Activated naive CD8-positive, alpha-beta T cell treated with anti-CD3 and anti-CD28 coated beads for 36 hours (primary cell): ENCODE measurements around the gene S100A11. TPM values are rescaled to one million over a fixed set of nuclear protein-coding genes. Genes with fewer than 3 reads are reported as not detected.

Source experiments
- DNase-seq: peaks from one replicate; pipeline ENCODE4 v3.0.0; 2021
- H3K27ac Mint-ChIP-seq: one replicate; pipeline ENCODE4 v1.8.0; 2022; ENCODE audit warnings: mild to moderate bottlenecking, moderate library complexity, mixed read lengths
- H3K27me3 Mint-ChIP-seq: one replicate; pipeline ENCODE4 v1.8.0; 2022; ENCODE audit warnings: mild to moderate bottlenecking, mixed read lengths
- H3K36me3 Mint-ChIP-seq: one replicate; pipeline ENCODE4 v1.8.0; 2021; ENCODE audit warnings: mild to moderate bottlenecking, mixed read lengths
- H3K4me1 Mint-ChIP-seq: one replicate; pipeline ENCODE4 v1.8.0; 2021; ENCODE audit warnings: mixed read lengths
- H3K4me3 Mint-ChIP-seq: one replicate; pipeline ENCODE4 v1.8.0; 2022; ENCODE audit warnings: mild to moderate bottlenecking, moderate library complexity, mixed read lengths
- H3K9me3 Mint-ChIP-seq: one replicate; pipeline ENCODE4 v1.8.0; 2022; ENCODE audit warnings: mixed read lengths
- total RNA-seq, 2 experiments: library from RNA; stranded (reverse); gene quantifications; one replicate each; pipeline ENCODE4 v1.2.3, GENCODE V29; 2021

S100A11 gene
- total RNA-seq, 2 experiments from 2014 or later: 162 to 165 TPM

- H3K4me3 Mint-ChIP-seq: no peak overlapping the region
- H3K36me3 Mint-ChIP-seq: peaks cover 53% of the 10 kb centered on the region
- peaks cover 73% of the 10 kb centered on the region for H3K4me1 Mint-ChIP-seq
Observed at GRCh38 chr1:151989211-151989862, 47.5 kb downstream of the S100A11 start.

GRCh38 chr1:151988405-151988923, 48.3 kb downstream of the S100A11 start:
- H3K4me1 Mint-ChIP-seq: peaks cover 81% of the 10 kb centered on the region
- H3K4me3 Mint-ChIP-seq: no peak overlapping the region
- no peak overlapping the region for H3K27ac Mint-ChIP-seq
- H3K9me3 Mint-ChIP-seq: peaks cover 2% of the 10 kb centered on the region
- H3K27me3 Mint-ChIP-seq: no peaks in the 10 kb centered on the region
- no peak for DNase-seq
- peaks cover 61% of the 10 kb centered on the region for H3K36me3 Mint-ChIP-seq

More at GRCh38 chr1:151989211-151989862, 47.5 kb downstream of the S100A11 start:
- Mint-ChIP-seq H3K27ac (no peak overlapping the region), H3K27me3 (no peaks in the 10 kb centered on the region), H3K9me3 (peaks cover 2% of the 10 kb centered on the region)
- DNase-seq: peak; percentile 51

GRCh38 chr1:151986501-151987190, 50.2 kb downstream of the S100A11 start:
- Mint-ChIP-seq H3K27ac (no peak overlapping the region), H3K4me3 (no peak overlapping the region), H3K27me3 (no peaks in the 10 kb centered on the region), H3K36me3 (peaks cover 65% of the 10 kb centered on the region), H3K9me3 (peaks cover 2% of the 10 kb centered on the region), H3K4me1 (peaks cover 73% of the 10 kb centered on the region)
- DNase-seq: no peak

GRCh38 chr1:151985768-151986167, 51.0 kb downstream of the S100A11 start:
- no peak overlapping the region for H3K4me3 Mint-ChIP-seq
- peaks cover 68% of the 10 kb centered on the region for H3K36me3 Mint-ChIP-seq
- DNase-seq: no peak
- H3K27me3 Mint-ChIP-seq: no peaks in the 10 kb centered on the region
- peaks cover 69% of the 10 kb centered on the region for H3K4me1 Mint-ChIP-seq
- peaks cover 2% of the 10 kb centered on the region for H3K9me3 Mint-ChIP-seq
- H3K27ac Mint-ChIP-seq: peak overlapping the region; percentile 93

- H3K4me1 Mint-ChIP-seq: peaks cover 64% of the 10 kb centered on the region
- peaks cover 69% of the 10 kb centered on the region for H3K36me3 Mint-ChIP-seq
- H3K27me3 Mint-ChIP-seq: no peaks in the 10 kb centered on the region
- no peak for DNase-seq
- H3K4me3 Mint-ChIP-seq: peak overlapping the region; percentile 29
- peak overlapping the region; percentile 93 for H3K27ac Mint-ChIP-seq
- peaks cover 2% of the 10 kb centered on the region for H3K9me3 Mint-ChIP-seq
Observed at GRCh38 chr1:151985270-151985669, 51.5 kb downstream of the S100A11 start.

- peak; percentile 61 for DNase-seq
- Mint-ChIP-seq H3K36me3 (peaks cover 71% of the 10 kb centered on the region), H3K4me1 (peaks cover 56% of the 10 kb centered on the region), H3K9me3 (peaks cover 2% of the 10 kb centered on the region), H3K27me3 (no peaks in the 10 kb centered on the region), H3K4me3 (peak overlapping the region; percentile 39), H3K27ac (peak overlapping the region; percentile 93)
Observed at GRCh38 chr1:151984313-151984956, 52.4 kb downstream of the S100A11 start.

Other genes starting within 250 kb of the S100A11 start
- gene TDRKH, start 246.5 kb downstream of the S100A11 start, total RNA-seq: 1 to 10 TPM; 9.0 to 9.1 TPM
- not detected for gene LINGO4, start 231.6 kb downstream of the S100A11 start, total RNA-seq
- under 1 TPM; 0.06 to 0.12 TPM for gene RORC, start 205.2 kb downstream of the S100A11 start, total RNA-seq
- gene C2CD4D, start 197.2 kb downstream of the S100A11 start, total RNA-seq: under 1 TPM; 0.68 to 0.76 TPM
- gene THEM5, start 183.3 kb downstream of the S100A11 start, total RNA-seq: not detected
- 10 to 100 TPM; 32.9 to 34.2 TPM for gene THEM4, start 127.5 kb downstream of the S100A11 start, total RNA-seq
- 100 to 1,000 TPM; 225 to 235 TPM for gene S100A10, start 43.1 kb downstream of the S100A11 start, total RNA-seq
- not detected for gene TCHHL1, start 52.1 kb upstream of the S100A11 start, total RNA-seq
- under 1 TPM; 0.12 to 0.22 TPM for gene TCHH, start 78.4 kb upstream of the S100A11 start, total RNA-seq
- gene RPTN, start 122.2 kb upstream of the S100A11 start, total RNA-seq: not detected
- gene HRNR, start 187.2 kb upstream of the S100A11 start, total RNA-seq: not detected